Right lung (tissue), 5 donors: ENCODE results near the gene KIAA1755. TPM values are rescaled to one million over a fixed set of nuclear protein-coding genes. Genes with fewer than 3 reads are reported as not detected.

ENCODE experiments used
- DNase-seq, 2 donors: peaks; one replicate each; pipeline ENCODE4 v3.0.0-alpha.2; 2013
- polyA plus RNA-seq, 5 donors: library from polyadenylated mRNA; unstranded; fragments of 120-200 nt; gene quantifications; one replicate each; pipeline versions ENCODE4 v1.2.1 to v1.2.3, GENCODE V29; 2013; ENCODE audit warnings: inconsistent platforms in 1 of 5, low replicate concordance in 1 of 5; ENCODE audit not compliant: insufficient read length in 5 of 5, insufficient read depth in 1 of 5

KIAA1755 gene
- polyA plus RNA-seq, 5 donors: 2.0 to 5.8 (median 3.1) TPM

- DNase-seq: no peak
These were observed 39.9 kb downstream of the KIAA1755 start for GRCh38 chr20:38220587-38221118.

DNA sequence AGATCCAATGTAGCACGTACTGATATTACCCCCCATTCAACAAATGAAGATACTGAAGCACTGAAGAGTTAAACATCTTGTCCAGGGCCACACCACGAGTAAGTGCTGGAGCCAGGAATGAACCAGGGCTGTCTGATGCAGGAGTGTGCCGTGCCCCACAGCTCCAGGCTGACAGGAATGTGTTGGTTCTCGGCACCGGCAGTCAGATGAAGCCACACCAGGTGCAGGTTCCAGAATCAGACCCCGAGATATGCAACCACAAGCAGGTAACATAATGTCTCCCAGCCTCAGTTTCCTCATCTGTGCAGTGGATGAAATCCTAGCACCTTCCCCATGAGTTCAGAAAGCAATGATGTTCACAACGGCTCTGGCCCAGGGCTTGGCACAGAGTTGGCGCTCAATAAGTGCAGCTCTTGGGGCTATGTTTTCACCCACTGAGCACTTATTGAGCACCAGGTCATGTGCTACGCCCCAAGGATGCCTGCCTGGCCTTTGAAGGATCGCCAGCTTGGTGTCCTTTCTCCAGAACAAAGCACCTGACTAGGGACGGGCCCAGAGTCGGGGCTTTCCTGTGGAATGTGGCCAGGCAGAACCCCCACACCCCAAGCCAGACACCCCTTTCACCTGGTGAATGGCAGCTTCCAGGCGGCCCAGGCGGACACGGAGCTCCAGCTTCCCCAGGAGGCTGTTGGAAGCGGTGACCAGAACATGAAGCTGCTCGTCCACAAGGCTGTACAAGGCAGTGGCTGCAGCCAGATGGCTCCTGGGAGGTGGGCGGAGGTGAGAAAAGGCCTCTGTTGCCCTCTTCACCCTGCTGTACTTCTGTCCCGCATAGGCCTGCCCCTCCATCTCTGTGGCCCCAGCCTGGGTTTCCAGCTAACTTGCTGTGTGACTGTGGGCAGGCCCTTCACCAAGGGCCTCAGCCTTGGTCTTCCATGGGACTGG is 41.3 kb downstream of the KIAA1755 start:
- no peak for DNase-seq

DNA sequence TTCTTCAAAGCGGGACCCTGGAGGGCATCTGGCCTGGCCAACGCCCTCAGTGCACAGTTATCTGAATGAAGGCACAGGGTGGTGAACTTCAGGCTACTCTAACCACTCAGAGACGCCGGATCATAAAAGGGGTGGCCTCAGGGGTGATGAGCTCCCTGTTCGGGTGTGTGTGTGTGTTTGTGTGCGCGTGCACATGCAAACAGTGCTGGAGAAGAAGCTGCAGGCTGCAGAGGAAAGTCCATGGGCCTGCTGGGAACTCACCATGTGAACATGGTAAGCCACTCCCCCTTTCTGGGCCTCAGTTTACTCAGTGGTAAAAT is 42.0 kb downstream of the KIAA1755 start:
- no peak for DNase-seq

- no peak for DNase-seq
These were observed 42.6 kb downstream of the KIAA1755 start for GRCh38 chr20:38217791-38218565.

DNA sequence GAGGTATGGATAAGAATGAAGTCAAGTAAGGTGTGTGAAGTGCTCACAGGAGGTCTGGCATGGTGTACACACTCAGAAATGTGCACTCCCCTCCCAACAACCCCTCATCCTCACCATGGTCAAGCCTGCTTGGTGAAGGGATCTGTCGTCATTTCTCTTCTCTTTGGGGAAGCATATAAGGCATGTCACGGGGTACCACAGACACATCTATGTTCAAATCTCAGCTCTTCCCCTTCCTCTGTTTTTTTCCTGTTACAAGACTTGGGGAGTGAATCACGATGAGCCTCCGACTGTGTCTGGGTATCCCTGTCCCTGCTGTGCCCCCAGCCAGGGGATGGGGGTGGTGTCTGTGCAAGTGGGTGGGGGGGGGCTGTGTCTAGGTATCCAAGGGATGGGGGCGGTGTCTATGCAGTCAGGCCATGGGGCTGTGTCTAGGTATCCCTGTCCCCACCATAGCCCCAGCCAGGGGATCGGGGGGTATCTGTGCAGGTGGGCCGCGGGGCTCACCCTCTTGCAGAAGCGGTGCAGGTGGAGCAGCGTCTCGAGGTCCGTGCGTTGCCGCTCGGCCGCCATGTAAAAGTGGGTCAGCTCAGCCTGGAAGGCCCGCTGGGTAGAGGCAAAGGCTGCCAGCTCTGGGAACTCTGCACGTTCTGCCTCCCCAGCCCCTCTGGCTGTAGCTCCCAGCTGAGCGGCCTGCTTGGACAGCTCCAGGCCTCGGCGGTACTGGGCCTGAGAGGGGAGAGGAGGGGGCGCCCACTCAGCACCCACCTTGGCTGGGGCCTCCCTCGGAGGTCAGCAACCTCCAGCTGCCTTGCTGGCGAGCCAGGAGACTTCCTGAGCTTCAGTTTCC is 43.6 kb downstream of the KIAA1755 start:
- DNase-seq: no peak

DNA sequence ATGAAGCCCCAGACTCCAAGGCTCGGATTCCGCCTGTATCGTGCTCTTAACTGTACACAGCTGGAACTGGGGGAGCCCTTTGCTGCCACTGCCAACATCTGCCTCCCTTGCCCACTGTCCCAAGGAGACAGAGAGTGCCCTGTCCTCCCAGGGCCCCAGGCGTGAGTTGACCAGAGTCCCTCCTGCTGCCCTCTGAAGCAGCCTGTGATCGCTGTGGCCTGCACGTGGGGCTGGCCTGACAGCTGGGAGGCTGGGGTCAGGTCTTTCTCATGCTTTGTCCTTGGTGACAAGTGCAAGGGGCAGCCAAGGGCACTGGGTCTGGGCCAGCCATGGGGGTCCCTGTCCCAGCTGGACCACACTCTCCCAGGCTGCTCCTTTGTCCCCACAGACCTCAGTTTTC is 44.3 kb downstream of the KIAA1755 start:
- no peak for DNase-seq

GRCh38 chr20:38215194-38216182 is 45.0 kb downstream of the KIAA1755 start:
- no peak for DNase-seq

- DNase-seq: no peak
These were observed 46.0 kb downstream of the KIAA1755 start for GRCh38 chr20:38214256-38215193.

DNA sequence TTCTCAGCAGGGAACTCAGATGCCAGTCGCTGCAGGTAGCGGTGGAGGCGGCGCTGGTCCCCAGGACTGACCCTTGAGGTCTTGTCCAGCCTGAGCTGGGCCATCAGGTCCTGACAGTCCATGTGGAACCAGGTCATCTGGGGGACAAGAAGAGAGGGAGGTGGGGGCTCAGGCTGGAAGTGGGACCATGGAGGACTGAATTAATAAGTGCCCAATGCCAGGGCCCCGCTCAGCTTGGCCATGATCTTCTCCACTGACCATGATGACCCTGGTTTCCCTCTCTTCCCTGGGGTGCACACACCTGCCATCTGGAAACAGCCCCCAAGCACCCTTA is 47.0 kb downstream of the KIAA1755 start:
- no peak for DNase-seq

GRCh38 chr20:38212806-38213606 is 47.5 kb downstream of the KIAA1755 start:
- DNase-seq: no peak

DNA sequence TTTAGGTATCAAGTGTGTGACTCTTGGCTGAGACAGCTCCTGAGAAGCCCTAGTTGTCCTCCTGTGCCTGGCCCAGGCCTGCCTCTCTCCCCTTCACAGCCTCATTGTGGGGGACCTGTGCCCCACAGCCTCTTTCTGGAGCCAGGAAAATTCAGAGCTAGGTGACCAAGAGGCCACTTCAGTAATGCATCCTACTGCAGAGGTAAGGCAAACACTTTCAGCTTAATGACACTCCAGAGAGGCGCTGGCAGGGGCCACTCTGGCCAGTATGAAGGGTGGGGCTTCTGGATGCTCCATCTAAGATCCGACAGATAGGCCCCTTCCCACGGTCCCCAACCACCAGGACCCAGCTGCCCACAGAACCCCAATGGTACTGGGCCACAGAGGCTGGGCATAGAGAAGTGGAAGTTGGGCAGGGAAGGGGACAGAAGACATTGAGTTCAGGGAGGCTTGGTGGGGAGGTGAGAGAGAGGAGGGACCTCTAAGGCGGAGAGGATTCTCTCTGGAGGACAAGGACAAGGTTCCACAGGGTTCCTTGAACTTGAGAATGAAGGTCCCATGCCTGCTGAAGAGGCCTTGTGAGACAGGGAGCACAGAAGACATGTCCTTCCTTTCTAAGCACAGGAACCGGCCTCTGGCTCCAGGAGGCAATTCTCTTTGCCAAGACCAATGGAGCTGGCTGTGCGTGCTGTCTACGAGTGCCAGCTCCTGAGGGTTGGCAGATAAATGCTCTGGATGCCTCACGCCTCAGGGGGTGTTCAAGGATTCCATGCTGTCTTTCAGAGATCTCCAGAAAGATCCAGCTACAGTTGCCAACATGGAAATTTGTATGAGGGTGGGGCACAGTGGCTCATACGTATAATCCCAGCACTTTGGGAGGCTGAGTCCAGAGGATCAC is 49.1 kb downstream of the KIAA1755 start:
- DNase-seq: no peak

- DNase-seq: no peak
These were observed 49.8 kb downstream of the KIAA1755 start for GRCh38 chr20:38210741-38211140.

DNA sequence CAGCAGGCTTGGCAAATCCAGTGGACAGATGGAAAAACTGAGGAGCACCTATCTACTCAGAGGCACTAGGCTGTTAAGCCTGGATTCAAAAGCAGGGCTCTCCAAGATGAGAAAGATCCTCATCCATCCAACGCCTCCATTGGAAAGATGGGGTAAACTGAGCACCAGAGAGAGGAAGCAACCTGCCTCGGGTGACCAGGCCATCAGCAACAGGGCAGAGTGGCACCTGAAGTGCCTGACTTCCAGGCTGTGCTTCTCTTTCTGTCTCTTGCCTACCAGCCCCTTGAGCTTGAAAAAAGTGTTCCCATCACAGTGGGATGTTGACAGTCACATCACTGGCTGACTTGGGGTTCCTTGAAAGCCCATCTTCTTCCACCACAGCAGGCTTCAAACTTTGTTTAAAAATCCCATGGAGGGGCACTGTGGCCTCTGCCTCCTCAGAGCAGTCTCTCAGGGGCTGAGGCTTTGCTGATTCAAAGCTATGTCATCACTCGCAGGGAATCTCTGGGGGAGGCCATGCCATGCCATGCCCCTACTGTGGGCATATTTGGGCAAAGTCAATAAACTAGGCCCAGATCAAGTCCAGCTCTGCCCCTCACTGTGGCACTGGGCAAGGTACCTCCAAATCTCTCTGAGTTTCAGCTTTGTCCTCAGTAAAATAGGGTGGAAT is 50.7 kb downstream of the KIAA1755 start:
- DNase-seq: no peak

DNA sequence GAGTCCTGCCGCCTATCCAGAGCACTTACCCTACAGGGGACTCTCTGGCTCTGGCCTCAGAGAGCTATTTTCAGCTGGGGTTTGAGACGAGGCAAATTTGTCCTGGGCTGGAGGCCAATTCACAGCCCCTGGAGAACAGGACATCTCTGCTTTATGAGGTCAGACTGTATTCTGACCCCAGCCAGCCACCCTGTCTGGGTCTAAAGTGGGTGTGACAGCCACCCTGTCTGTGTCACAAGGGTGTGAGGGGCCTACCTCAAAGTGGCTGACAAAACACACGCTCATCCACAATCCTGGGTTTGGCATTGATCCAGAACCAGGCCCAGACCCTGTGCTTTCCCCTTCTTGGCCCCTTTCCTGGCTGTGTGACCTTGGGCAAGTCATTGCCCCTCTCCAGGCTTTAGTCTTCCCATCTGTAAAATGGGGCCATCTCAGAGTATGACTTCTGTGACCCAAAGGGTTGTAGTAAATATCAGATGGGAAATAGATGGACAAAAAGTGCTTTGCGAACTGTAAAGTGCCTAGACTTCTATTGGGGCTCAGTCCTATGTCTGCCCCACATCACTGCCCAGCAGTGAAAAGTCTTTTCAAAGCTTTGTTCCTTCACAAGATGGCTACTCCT is 51.4 kb downstream of the KIAA1755 start:
- DNase-seq: no peak

GRCh38 chr20:38208523-38208922 is 52.0 kb downstream of the KIAA1755 start:
- no peak for DNase-seq

DNA sequence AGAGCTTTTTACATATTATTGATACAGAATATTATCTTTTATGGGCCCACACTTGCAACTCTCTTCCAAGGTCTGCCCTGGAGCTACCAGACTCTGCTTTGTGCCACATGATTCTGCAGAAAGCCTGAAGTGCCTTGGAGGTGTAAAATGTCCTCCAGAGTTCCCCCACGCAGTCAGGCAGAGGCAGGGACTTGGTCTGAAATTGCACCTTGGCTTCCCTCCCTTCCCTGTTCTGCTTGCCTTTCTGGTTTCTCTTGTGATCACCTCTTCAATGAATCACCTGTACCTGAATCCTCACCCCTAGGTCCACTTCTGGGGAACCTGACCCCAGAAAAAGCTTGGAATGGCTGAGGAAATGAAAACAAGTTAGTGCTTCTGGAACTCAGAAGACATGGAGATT is 52.4 kb downstream of the KIAA1755 start:
- no peak for DNase-seq
